Measurements from ENCODE around the gene ALDH1A3. TPM values are rescaled to one million over a fixed set of nuclear protein-coding genes. Genes with fewer than 3 reads are reported as not detected.

ALDH1A3 gene
- total and polyA plus RNA-seq, 2 donors, result 1.0 to 7.8 TPM

GRCh38 chr15:100889385-100890050 lies 9.9 kb downstream of the ALDH1A3 start:
- H3K9me3 ChIP-seq (ENCODE audit: control insufficient read depth in 2 of 2, insufficient read depth in 1 of 2, low read length in 1 of 2), result no peaks in the 10 kb centered on the region
- peaks cover 9 to 71% of the 10 kb centered on the region in 2 donors for H3K27me3 ChIP-seq (ENCODE audit: control insufficient read depth in 2 of 2, insufficient read depth in 1 of 2, low read length in 1 of 2)
- H3K4me1 ChIP-seq (ENCODE audit: control insufficient read depth in 2 of 2, insufficient read depth in 2 of 2, low read length in 2 of 2), result peaks cover 0 to 3% of the 10 kb centered on the region in 2 donors
- peak overlapping the region in 1 of 2 donors; percentile 11 for H3K27ac ChIP-seq (ENCODE audit: low read depth in 1 of 2, low read length in 1 of 2)
- H3K4me3 ChIP-seq (ENCODE audit: low read length in 2 of 2), result no peak overlapping the region
- DNase-seq (ENCODE audit: low read depth in 6 of 9, low spot score in 9 of 9), result peak in 2 of 9 donors; percentile 9 to 35
- no peaks in the 10 kb centered on the region for H3K36me3 ChIP-seq (ENCODE audit: control insufficient read depth in 2 of 2, insufficient read depth in 2 of 2, low read length in 1 of 2)
- WGBS, result 33% methylated on average over 20 of the region's 20 CpGs

- H3K27me3 ChIP-seq (ENCODE audit: control insufficient read depth in 2 of 2, insufficient read depth in 1 of 2, low read length in 1 of 2), result peaks cover 9 to 67% of the 10 kb centered on the region in 2 donors
- H3K36me3 ChIP-seq (ENCODE audit: control insufficient read depth in 2 of 2, insufficient read depth in 2 of 2, low read length in 1 of 2), result no peaks in the 10 kb centered on the region
- no peaks in the 10 kb centered on the region for H3K9me3 ChIP-seq (ENCODE audit: control insufficient read depth in 2 of 2, insufficient read depth in 1 of 2, low read length in 1 of 2)
- DNase-seq (ENCODE audit: low read depth in 6 of 9, low spot score in 9 of 9), result no peak
- H3K4me1 ChIP-seq (ENCODE audit: control insufficient read depth in 2 of 2, insufficient read depth in 2 of 2, low read length in 2 of 2), result peaks cover 0 to 3% of the 10 kb centered on the region in 2 donors
- WGBS, result 85% methylated on average over 10 of the region's 10 CpGs
- no peak overlapping the region for H3K27ac ChIP-seq (ENCODE audit: low read depth in 1 of 2, low read length in 1 of 2)
- no peak overlapping the region for H3K4me3 ChIP-seq (ENCODE audit: low read length in 2 of 2)
Observed at GRCh38 chr15:100890051-100890720, 10.6 kb downstream of the ALDH1A3 start.

GRCh38 chr15:100890850-100891249 lies 11.2 kb downstream of the ALDH1A3 start:
- Histone ChIP-seq H3K4me3 (ENCODE audit: low read length in 2 of 2) (no peak overlapping the region), H3K27me3 (ENCODE audit: control insufficient read depth in 2 of 2, insufficient read depth in 1 of 2, low read length in 1 of 2) (peaks cover 9 to 64% of the 10 kb centered on the region in 2 donors), H3K9me3 (ENCODE audit: control insufficient read depth in 2 of 2, insufficient read depth in 1 of 2, low read length in 1 of 2) (no peaks in the 10 kb centered on the region), H3K4me1 (ENCODE audit: control insufficient read depth in 2 of 2, insufficient read depth in 2 of 2, low read length in 2 of 2) (peaks cover 0 to 3% of the 10 kb centered on the region in 2 donors), H3K27ac (ENCODE audit: low read depth in 1 of 2, low read length in 1 of 2) (no peak overlapping the region), H3K36me3 (ENCODE audit: control insufficient read depth in 2 of 2, insufficient read depth in 2 of 2, low read length in 1 of 2) (no peaks in the 10 kb centered on the region)
- DNase-seq (ENCODE audit: low read depth in 6 of 9, low spot score in 9 of 9), result no peak
- WGBS, result 91% methylated on average over 6 of the region's 6 CpGs

GRCh38 chr15:100891307-100892012 lies 11.8 kb downstream of the ALDH1A3 start:
- DNase-seq (ENCODE audit: low read depth in 6 of 9, low spot score in 9 of 9), result no peak
- H3K27ac ChIP-seq (ENCODE audit: low read depth in 1 of 2, low read length in 1 of 2), result no peak overlapping the region
- 50% methylated on average over 21 of the region's 21 CpGs for WGBS
- no peaks in the 10 kb centered on the region for H3K9me3 ChIP-seq (ENCODE audit: control insufficient read depth in 2 of 2, insufficient read depth in 1 of 2, low read length in 1 of 2)
- H3K4me1 ChIP-seq (ENCODE audit: control insufficient read depth in 2 of 2, insufficient read depth in 2 of 2, low read length in 2 of 2), result peaks cover 0 to 3% of the 10 kb centered on the region in 2 donors
- peaks cover 9 to 59% of the 10 kb centered on the region in 2 donors for H3K27me3 ChIP-seq (ENCODE audit: control insufficient read depth in 2 of 2, insufficient read depth in 1 of 2, low read length in 1 of 2)
- H3K4me3 ChIP-seq (ENCODE audit: low read length in 2 of 2), result no peak overlapping the region
- no peaks in the 10 kb centered on the region for H3K36me3 ChIP-seq (ENCODE audit: control insufficient read depth in 2 of 2, insufficient read depth in 2 of 2, low read length in 1 of 2)

- peaks cover 0 to 3% of the 10 kb centered on the region in 2 donors for H3K4me1 ChIP-seq (ENCODE audit: control insufficient read depth in 2 of 2, insufficient read depth in 2 of 2, low read length in 2 of 2)
- H3K27ac ChIP-seq (ENCODE audit: low read depth in 1 of 2, low read length in 1 of 2), result no peak overlapping the region
- H3K27me3 ChIP-seq (ENCODE audit: control insufficient read depth in 2 of 2, insufficient read depth in 1 of 2, low read length in 1 of 2), result peaks cover 9 to 57% of the 10 kb centered on the region in 2 donors
- H3K9me3 ChIP-seq (ENCODE audit: control insufficient read depth in 2 of 2, insufficient read depth in 1 of 2, low read length in 1 of 2), result no peaks in the 10 kb centered on the region
- no peak overlapping the region for H3K4me3 ChIP-seq (ENCODE audit: low read length in 2 of 2)
- DNase-seq (ENCODE audit: low read depth in 6 of 9, low spot score in 9 of 9), result no peak
- WGBS, result 64% methylated on average over 6 of the region's 6 CpGs
- no peaks in the 10 kb centered on the region for H3K36me3 ChIP-seq (ENCODE audit: control insufficient read depth in 2 of 2, insufficient read depth in 2 of 2, low read length in 1 of 2)
Observed at GRCh38 chr15:100892013-100892355, 12.4 kb downstream of the ALDH1A3 start.

GRCh38 chr15:100893261-100893963 lies 13.8 kb downstream of the ALDH1A3 start:
- H3K27ac ChIP-seq (ENCODE audit: low read depth in 1 of 2, low read length in 1 of 2), result no peak overlapping the region
- WGBS, result 92% methylated on average over 6 of the region's 6 CpGs
- no peaks in the 10 kb centered on the region for H3K36me3 ChIP-seq (ENCODE audit: control insufficient read depth in 2 of 2, insufficient read depth in 2 of 2, low read length in 1 of 2)
- H3K4me3 ChIP-seq (ENCODE audit: low read length in 2 of 2), result no peak overlapping the region
- peaks cover 9 to 46% of the 10 kb centered on the region in 2 donors for H3K27me3 ChIP-seq (ENCODE audit: control insufficient read depth in 2 of 2, insufficient read depth in 1 of 2, low read length in 1 of 2)
- H3K4me1 ChIP-seq (ENCODE audit: control insufficient read depth in 2 of 2, insufficient read depth in 2 of 2, low read length in 2 of 2), result peaks cover 0 to 3% of the 10 kb centered on the region in 2 donors
- H3K9me3 ChIP-seq (ENCODE audit: control insufficient read depth in 2 of 2, insufficient read depth in 1 of 2, low read length in 1 of 2), result no peaks in the 10 kb centered on the region
- no peak for DNase-seq (ENCODE audit: low read depth in 6 of 9, low spot score in 9 of 9)

- DNase-seq (ENCODE audit: low read depth in 6 of 9, low spot score in 9 of 9), result no peak
- H3K9me3 ChIP-seq (ENCODE audit: control insufficient read depth in 2 of 2, insufficient read depth in 1 of 2, low read length in 1 of 2), result no peaks in the 10 kb centered on the region
- no peaks in the 10 kb centered on the region for H3K36me3 ChIP-seq (ENCODE audit: control insufficient read depth in 2 of 2, insufficient read depth in 2 of 2, low read length in 1 of 2)
- H3K27ac ChIP-seq (ENCODE audit: low read depth in 1 of 2, low read length in 1 of 2), result no peak overlapping the region
- peaks cover 0 to 3% of the 10 kb centered on the region in 2 donors for H3K4me1 ChIP-seq (ENCODE audit: control insufficient read depth in 2 of 2, insufficient read depth in 2 of 2, low read length in 2 of 2)
- no peak overlapping the region for H3K4me3 ChIP-seq (ENCODE audit: low read length in 2 of 2)
- 92% methylated on average over 9 of the region's 9 CpGs for WGBS
- peaks cover 9 to 44% of the 10 kb centered on the region in 2 donors for H3K27me3 ChIP-seq (ENCODE audit: control insufficient read depth in 2 of 2, insufficient read depth in 1 of 2, low read length in 1 of 2)
Observed at GRCh38 chr15:100893964-100894295, 14.3 kb downstream of the ALDH1A3 start.

GRCh38 chr15:100895721-100896120 lies 16.1 kb downstream of the ALDH1A3 start:
- H3K9me3 ChIP-seq (ENCODE audit: control insufficient read depth in 2 of 2, insufficient read depth in 1 of 2, low read length in 1 of 2), result no peaks in the 10 kb centered on the region
- 93% methylated on average over 13 of the region's 13 CpGs for WGBS
- H3K36me3 ChIP-seq (ENCODE audit: control insufficient read depth in 2 of 2, insufficient read depth in 2 of 2, low read length in 1 of 2), result no peaks in the 10 kb centered on the region
- H3K27ac ChIP-seq (ENCODE audit: low read depth in 1 of 2, low read length in 1 of 2), result no peak overlapping the region
- no peak for DNase-seq (ENCODE audit: low read depth in 6 of 9, low spot score in 9 of 9)
- H3K4me3 ChIP-seq (ENCODE audit: low read length in 2 of 2), result no peak overlapping the region
- H3K27me3 ChIP-seq (ENCODE audit: control insufficient read depth in 2 of 2, insufficient read depth in 1 of 2, low read length in 1 of 2), result peaks cover 8 to 28% of the 10 kb centered on the region in 2 donors
- no peaks in the 10 kb centered on the region for H3K4me1 ChIP-seq (ENCODE audit: control insufficient read depth in 2 of 2, insufficient read depth in 2 of 2, low read length in 2 of 2)

Data from thymus (tissue), 11 donors.